Measurements from ENCODE around the gene ANKRD44.

Gene ANKRD44

GRCh38 chr2:197080578-197081216 is 229.9 kb downstream of the ANKRD44 start:
- H3K4me3 ChIP-seq = no peak overlapping the region
- DNase-seq (ENCODE audit: low spot score) = no peak
- peak overlapping the region in 1 of 2 donors; percentile 47 for H3K27ac ChIP-seq
- TF ChIP-seq, protein P1, sequence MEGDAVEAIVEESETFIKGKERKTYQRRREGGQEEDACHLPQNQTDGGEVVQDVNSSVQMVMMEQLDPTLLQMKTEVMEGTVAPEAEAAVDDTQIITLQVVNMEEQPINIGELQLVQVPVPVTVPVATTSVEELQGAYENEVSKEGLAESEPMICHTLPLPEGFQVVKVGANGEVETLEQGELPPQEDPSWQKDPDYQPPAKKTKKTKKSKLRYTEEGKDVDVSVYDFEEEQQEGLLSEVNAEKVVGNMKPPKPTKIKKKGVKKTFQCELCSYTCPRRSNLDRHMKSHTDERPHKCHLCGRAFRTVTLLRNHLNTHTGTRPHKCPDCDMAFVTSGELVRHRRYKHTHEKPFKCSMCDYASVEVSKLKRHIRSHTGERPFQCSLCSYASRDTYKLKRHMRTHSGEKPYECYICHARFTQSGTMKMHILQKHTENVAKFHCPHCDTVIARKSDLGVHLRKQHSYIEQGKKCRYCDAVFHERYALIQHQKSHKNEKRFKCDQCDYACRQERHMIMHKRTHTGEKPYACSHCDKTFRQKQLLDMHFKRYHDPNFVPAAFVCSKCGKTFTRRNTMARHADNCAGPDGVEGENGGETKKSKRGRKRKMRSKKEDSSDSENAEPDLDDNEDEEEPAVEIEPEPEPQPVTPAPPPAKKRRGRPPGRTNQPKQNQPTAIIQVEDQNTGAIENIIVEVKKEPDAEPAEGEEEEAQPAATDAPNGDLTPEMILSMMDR (IDR thresholded peaks at IDR 0.05) = no peak

DNA sequence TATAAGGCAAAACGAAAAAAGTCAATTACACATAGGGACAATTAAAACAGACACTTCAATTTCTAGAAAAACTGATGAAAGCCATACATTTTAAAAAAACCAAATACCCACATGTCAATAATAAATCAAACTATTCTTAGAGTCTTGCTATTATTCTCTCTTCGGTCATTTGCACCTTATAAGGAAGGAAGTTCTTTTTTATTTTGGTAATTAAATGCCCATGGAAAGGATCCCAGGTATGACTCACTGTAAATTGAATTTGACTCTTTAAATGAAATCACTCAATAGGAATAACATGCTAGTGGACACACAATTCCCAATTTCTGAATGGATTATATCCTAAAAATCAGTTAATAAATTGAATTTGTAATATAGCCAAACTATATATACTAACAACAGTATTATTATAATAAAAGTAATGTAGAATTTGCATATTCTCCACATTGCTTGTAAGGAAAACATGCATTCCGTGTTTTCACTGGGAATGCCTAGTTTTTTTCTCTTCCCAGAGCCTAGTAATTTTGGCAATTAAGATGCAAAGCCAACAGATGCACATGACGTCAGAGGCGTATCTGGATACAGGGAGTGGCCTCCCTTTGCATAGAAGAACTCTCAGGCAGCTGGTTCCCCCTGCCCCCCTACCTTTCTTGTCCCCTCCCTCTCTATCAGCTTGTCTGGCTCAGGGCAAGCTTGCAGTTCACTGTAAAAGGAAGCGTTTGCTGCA is 230.6 kb downstream of the ANKRD44 start:
- DNase-seq (ENCODE audit: low spot score) = no peak
- Histone ChIP-seq H3K27ac (peak overlapping the region in 1 of 2 donors; percentile 47), H3K4me3 (no peak overlapping the region)
- TF ChIP-seq, protein P1 (IDR thresholded peaks at IDR 0.05) = no peak

DNA sequence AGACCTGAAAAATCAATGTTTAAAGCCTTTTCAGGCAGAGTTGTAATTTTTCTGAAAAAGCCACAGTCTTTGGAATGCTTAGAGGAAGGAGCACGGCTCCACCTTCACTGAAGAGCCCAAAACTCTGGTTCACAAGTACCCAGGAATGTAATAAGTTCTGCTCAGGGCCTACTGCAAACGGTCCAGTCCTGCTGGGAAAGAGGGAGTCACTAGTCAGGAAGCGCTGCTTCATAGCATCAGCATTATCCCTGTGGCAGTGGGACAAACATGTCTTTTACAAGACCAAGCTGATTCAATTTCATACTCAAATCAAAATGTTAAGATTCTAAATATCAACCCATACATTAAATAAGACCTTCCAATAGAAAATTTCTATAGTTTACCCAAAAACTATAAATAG is 231.2 kb downstream of the ANKRD44 start:
- no peak overlapping the region for H3K4me3 ChIP-seq
- H3K27ac ChIP-seq = peak overlapping the region; percentile 24 to 49
- TF ChIP-seq, protein P1 (IDR thresholded peaks at IDR 0.05) = no peak
- DNase-seq (ENCODE audit: low spot score) = no peak

DNA sequence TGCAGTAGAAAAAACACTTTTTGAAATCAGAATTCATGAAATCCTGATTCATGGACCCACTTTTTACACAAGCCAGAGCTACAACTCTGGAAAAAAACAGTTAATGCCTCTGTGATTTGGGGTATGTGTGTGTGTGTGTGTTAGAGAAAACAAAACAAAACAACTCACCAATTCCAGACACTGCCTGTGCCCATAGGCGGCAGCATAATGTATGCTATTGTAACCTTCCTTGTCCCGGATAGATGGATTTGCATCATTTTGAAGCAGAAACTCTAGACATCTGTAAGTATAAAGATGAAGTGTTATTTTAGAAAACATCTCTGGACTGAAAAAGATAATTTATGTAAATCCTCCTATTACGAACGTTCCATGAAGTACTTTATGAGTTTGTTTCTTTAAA is 232.0 kb downstream of the ANKRD44 start:
- no peak for DNase-seq (ENCODE audit: low spot score)
- peak overlapping the region in 1 of 2 donors; percentile 9 for H3K27ac ChIP-seq
- TF ChIP-seq, protein P1 (IDR thresholded peaks at IDR 0.05) = no peak
- no peak overlapping the region for H3K4me3 ChIP-seq

DNA sequence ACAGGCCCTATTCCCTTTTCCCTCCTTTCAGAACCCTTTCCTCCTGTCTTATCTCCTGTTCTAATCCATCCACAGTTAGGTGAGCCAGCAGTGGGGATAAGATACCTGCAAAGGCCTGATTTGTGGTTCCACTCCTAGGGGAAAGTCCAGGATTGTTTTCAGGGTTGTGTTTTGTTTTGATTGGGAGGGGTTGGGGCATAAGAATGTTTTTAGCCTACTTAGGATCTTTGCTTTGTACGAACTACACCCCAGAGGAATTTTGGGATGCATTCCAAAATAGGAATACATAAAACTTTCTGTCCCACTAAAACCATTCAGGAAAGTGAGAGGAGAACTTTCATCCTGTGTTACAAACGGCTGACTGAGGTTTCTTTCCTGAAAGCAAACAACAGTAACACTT is 233.2 kb downstream of the ANKRD44 start:
- TF ChIP-seq, protein P1 (IDR thresholded peaks at IDR 0.05) = no peak
- no peak for DNase-seq (ENCODE audit: low spot score)
- peak overlapping the region in 1 of 2 donors; percentile 50 for H3K27ac ChIP-seq
- no peak overlapping the region for H3K4me3 ChIP-seq

- Histone ChIP-seq H3K4me3 (no peak overlapping the region), H3K27ac (no peak overlapping the region)
- no peak for DNase-seq (ENCODE audit: low spot score)
- TF ChIP-seq, protein P1 (IDR thresholded peaks at IDR 0.05) = no peak
Measured at GRCh38 chr2:197076652-197077051, 233.9 kb downstream of the ANKRD44 start.

Data from coronary artery (tissue), 2 donors.